Common myeloid progenitor, CD34-positive (primary cell): ENCODE results near the gene ZMYM3.

ENCODE experiments used
- CTCF ChIA-PET: fragments of 350-600 bp; sonication (Branson Sonifier 250); formaldehyde crosslinking; loops from one replicate; lab custom pipeline; 2021; ENCODE audit warnings: antibody characterized with exemption; lab: Charles Lee
- POLR2A ChIA-PET: fragments of 350-600 bp; sonication (Branson Sonifier 250); formaldehyde crosslinking; loops from one replicate; lab custom pipeline; 2021; ENCODE audit warnings: antibody characterized with exemption; lab: Charles Lee
- DNase-seq, 3 donors: peaks; one replicate each; pipeline versions ENCODE4 v3.0.0 to v3.0.0-alpha.2; 2013
- H3K27ac ChIP-seq, 2 experiments: 1 replicate in 1 of 2; 2 replicates in 1 of 2; pipeline ENCODE4 v1.7.0; 2013; ENCODE audit warnings: inconsistent platforms in 2 of 2, low read length in 2 of 2, mild to moderate bottlenecking in 2 of 2, low read depth in 1 of 2, moderate library complexity in 1 of 2; ENCODE audit not compliant: severe bottlenecking in 2 of 2, insufficient read depth in 1 of 2, poor library complexity in 1 of 2
- H3K27me3 ChIP-seq, 5 experiments: replicated peaks in 2 of 5; 1 replicate in 3 of 5; 2 replicates in 2 of 5; pipeline versions ENCODE4 v1.6.1 to v1.7.0; 2013; ENCODE audit warnings: low read length in 4 of 5, mild to moderate bottlenecking in 2 of 5, moderate library complexity in 2 of 5, inconsistent platforms in 1 of 5; ENCODE audit not compliant: insufficient read depth in 5 of 5, control insufficient read depth in 4 of 5
- H3K36me3 ChIP-seq, 4 experiments: 1 replicate in 2 of 4; 2 replicates in 2 of 4; pipeline versions ENCODE4 v1.6.1 to v1.7.0; 2013; ENCODE audit warnings: low read length in 3 of 4, control low read depth in 1 of 4, mild to moderate bottlenecking in 1 of 4; ENCODE audit not compliant: control insufficient read depth in 4 of 4, insufficient read depth in 4 of 4
- H3K4me1 ChIP-seq, 4 experiments: 1 replicate in 3 of 4; 2 replicates in 1 of 4; pipeline versions ENCODE4 v1.6.1 to v1.7.1; 2013; ENCODE audit warnings: low read length in 3 of 4, mild to moderate bottlenecking in 3 of 4, control low read depth in 1 of 4, inconsistent platforms in 1 of 4, moderate library complexity in 1 of 4; ENCODE audit not compliant: control insufficient read depth in 4 of 4, insufficient read depth in 4 of 4; ENCODE audit errors: control extremely low read depth in 1 of 4
- H3K4me3 ChIP-seq, 7 experiments: 1 replicate in 4 of 7; 2 replicates in 3 of 7; pipeline versions ENCODE4 v1.5.1 to v1.7.0; 2013; ENCODE audit warnings: mild to moderate bottlenecking in 7 of 7, low read length in 6 of 7, moderate library complexity in 6 of 7, inconsistent platforms in 2 of 7, low read depth in 2 of 7, control low read depth in 1 of 7; ENCODE audit not compliant: insufficient read depth in 4 of 7, control insufficient read depth in 1 of 7; ENCODE audit errors: extremely low read depth in 1 of 7
- H3K9me3 ChIP-seq, 5 experiments: 1 replicate in 4 of 5; 2 replicates in 1 of 5; pipeline versions ENCODE4 v1.6.1 to v1.7.1; 2013; ENCODE audit warnings: low read length in 4 of 5, mild to moderate bottlenecking in 2 of 5, inconsistent platforms in 1 of 5, low read depth in 1 of 5, moderate library complexity in 1 of 5; ENCODE audit not compliant: control insufficient read depth in 4 of 5, insufficient read depth in 2 of 5; ENCODE audit errors: control extremely low read depth in 1 of 5
- WGBS: methylation state at CpG from one replicate; pipeline ENCODE4 v1.1.5; 2013; ENCODE audit not compliant: insufficient coverage; 5-methylcytosine and 5-hydroxymethylcytosine counted together

ZMYM3 gene

GRCh38 chrX:71239781-71240180, 14.2 kb downstream of the ZMYM3 start:
- H3K27me3 ChIP-seq, result no peaks in the 10 kb centered on the region
- H3K4me3 ChIP-seq, result no peak overlapping the region
- no peaks in the 10 kb centered on the region for H3K4me1 ChIP-seq
- H3K27ac ChIP-seq, result no peak overlapping the region
- peaks cover 4 to 50% (median 27%) of the 10 kb centered on the region in 4 experiments for H3K36me3 ChIP-seq
- no peaks in the 10 kb centered on the region for H3K9me3 ChIP-seq
- ChIA-PET CTCF (interaction anchor here (1.1 to 1.7 kb wide), 2 partner anchors 12 to 14 kb away, joined by 3 to 4 read pairs; partner anchors contain the start of gene ZMYM3), POLR2A (no interaction called here)
- WGBS, result no CpG with 5 or more reads among the region's 3 CpGs
- DNase-seq, result no peak

GRCh38 chrX:71236836-71237235, 17.1 kb downstream of the ZMYM3 start:
- DNase-seq, result no peak
- ChIA-PET POLR2A (no interaction called here), CTCF (no interaction called here)
- WGBS, result no CpG with 5 or more reads among the region's 1 CpG
- peaks cover 0 to 24% (median 13%) of the 10 kb centered on the region in 4 experiments for H3K36me3 ChIP-seq
- no peaks in the 10 kb centered on the region for H3K4me1 ChIP-seq
- H3K27ac ChIP-seq, result no peak overlapping the region
- H3K4me3 ChIP-seq, result no peak overlapping the region
- H3K9me3 ChIP-seq, result no peaks in the 10 kb centered on the region
- H3K27me3 ChIP-seq, result no peaks in the 10 kb centered on the region

- no peaks in the 10 kb centered on the region for H3K4me1 ChIP-seq
- ChIA-PET CTCF (no interaction called here), POLR2A (no interaction called here)
- H3K9me3 ChIP-seq, result no peaks in the 10 kb centered on the region
- H3K27me3 ChIP-seq, result no peaks in the 10 kb centered on the region
- H3K36me3 ChIP-seq, result peaks cover 0 to 11% (median 4%) of the 10 kb centered on the region in 4 experiments
- H3K27ac ChIP-seq, result no peak overlapping the region
- H3K4me3 ChIP-seq, result no peak overlapping the region
- WGBS, result 64% methylated on average over 3 of the region's 3 CpGs
- DNase-seq, result no peak
Observed at GRCh38 chrX:71235482-71235881, 18.5 kb downstream of the ZMYM3 start.

DNA sequence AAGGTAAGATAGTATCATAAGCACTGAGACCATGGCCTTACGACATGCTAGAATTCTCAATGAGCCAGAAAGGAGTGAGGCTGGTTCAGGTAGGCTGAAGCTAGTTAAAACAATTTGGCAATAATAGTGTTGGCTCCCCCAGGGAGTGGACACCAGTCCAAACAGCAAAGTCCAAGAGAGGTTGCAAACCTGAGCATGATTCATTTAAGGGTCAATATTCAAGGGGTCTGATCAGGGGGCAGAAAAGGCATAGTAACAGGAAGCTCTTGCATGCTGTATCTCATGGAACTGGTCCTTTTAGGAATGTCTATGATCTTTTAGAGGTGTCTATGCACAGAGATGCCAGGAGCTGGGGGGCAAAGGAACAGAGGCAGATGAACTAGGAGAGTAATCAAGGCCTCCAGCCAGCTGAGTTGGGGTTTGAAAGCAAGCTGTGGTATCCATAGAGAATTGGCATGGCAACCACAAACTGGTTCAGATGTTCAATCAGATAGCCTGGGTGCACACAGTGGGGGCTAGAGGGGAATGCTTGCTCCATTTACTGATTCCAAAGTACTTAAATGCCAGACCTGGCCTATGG, 25.8 kb downstream of the ZMYM3 start:
- CTCF ChIA-PET, result interaction anchor here (0.6 to 1.1 kb wide), 5 partner anchors 12 to 441 kb away, joined by 3 read pairs; no protein-coding TSS in a partner anchor
- POLR2A ChIA-PET, result no interaction called here
- no peak overlapping the region for H3K27ac ChIP-seq

GRCh38 chrX:71227370-71228062, 26.4 kb downstream of the ZMYM3 start:
- POLR2A ChIA-PET, result no interaction called here
- 57% methylated on average over 1 of the region's 5 CpGs for WGBS

More for the DNA sequence above, 25.8 kb downstream of the ZMYM3 start:
- peak in 1 of 3 donors; percentile 29 for DNase-seq
- no peaks in the 10 kb centered on the region for H3K4me1 ChIP-seq
- 88% methylated on average over 1 of the region's 1 CpG for WGBS
- no peaks in the 10 kb centered on the region for H3K9me3 ChIP-seq
- H3K36me3 ChIP-seq, result no peaks in the 10 kb centered on the region
- H3K4me3 ChIP-seq, result no peak overlapping the region
- no peaks in the 10 kb centered on the region for H3K27me3 ChIP-seq

DNA sequence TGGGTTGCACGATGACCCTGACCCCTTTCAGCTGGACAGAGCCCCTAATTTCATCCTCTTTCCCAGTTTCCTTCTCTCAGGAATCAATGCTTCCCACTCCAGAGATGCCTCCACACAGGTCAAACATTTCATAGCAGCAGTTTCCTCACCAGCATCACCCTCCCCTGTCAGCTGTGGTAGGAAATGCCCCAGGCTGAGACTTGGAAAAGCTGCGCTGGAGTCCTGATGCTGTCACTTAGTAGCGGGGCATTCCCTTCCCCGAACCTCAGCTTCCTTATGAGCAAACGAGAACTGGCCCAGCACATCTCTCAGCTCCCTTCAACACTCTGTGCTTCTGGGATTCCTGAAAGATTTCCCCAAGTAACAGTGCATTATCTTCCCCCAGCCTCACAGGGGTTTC, 28.3 kb downstream of the ZMYM3 start:
- Histone ChIP-seq H3K36me3 (no peaks in the 10 kb centered on the region), H3K4me1 (peaks cover 0 to 4% (median 0%) of the 10 kb centered on the region in 4 experiments), H3K9me3 (no peaks in the 10 kb centered on the region), H3K4me3 (no peak overlapping the region), H3K27me3 (no peaks in the 10 kb centered on the region), H3K27ac (no peak overlapping the region)
- CTCF ChIA-PET, result no interaction called here
- no peak for DNase-seq
- POLR2A ChIA-PET, result no interaction called here
- WGBS, result 82% methylated on average over 5 of the region's 5 CpGs

More at GRCh38 chrX:71227370-71228062, 26.4 kb downstream of the ZMYM3 start:
- Histone ChIP-seq H3K4me1 (no peaks in the 10 kb centered on the region), H3K27me3 (no peaks in the 10 kb centered on the region), H3K27ac (no peak overlapping the region), H3K9me3 (no peaks in the 10 kb centered on the region), H3K4me3 (no peak overlapping the region), H3K36me3 (no peaks in the 10 kb centered on the region)
- peak; percentile 12 to 33 (median 14) for DNase-seq
- CTCF ChIA-PET, result interaction anchor here (0.6 to 1.1 kb wide), 5 partner anchors 12 to 442 kb away, joined by 3 read pairs; no protein-coding TSS in a partner anchor

GRCh38 chrX:71225009-71225408, 28.9 kb downstream of the ZMYM3 start:
- no peaks in the 10 kb centered on the region for H3K36me3 ChIP-seq
- WGBS, result no CpG with 5 or more reads among the region's 2 CpGs
- H3K4me1 ChIP-seq, result peaks cover 0 to 4% (median 0%) of the 10 kb centered on the region in 4 experiments
- no peaks in the 10 kb centered on the region for H3K9me3 ChIP-seq
- DNase-seq, result no peak
- H3K27ac ChIP-seq, result no peak overlapping the region
- ChIA-PET CTCF (no interaction called here), POLR2A (no interaction called here)
- no peak overlapping the region for H3K4me3 ChIP-seq
- H3K27me3 ChIP-seq, result no peaks in the 10 kb centered on the region
